Measurements from ENCODE around the gene LRP5. TPM values are rescaled to one million over a fixed set of nuclear protein-coding genes. Genes with fewer than 3 reads are reported as not detected.
A peak's percentile ranks its signal among the peaks of the same experiment; 100 is the strongest.

The LRP5 gene
- polyA plus RNA-seq, 6 donors from 2014 or later, result 0.04 to 0.88 (median 0.56) TPM; not detected in 1

- peak; percentile 77 for DNase-seq
- Mint-ChIP-seq H3K36me3 (no peaks in the 10 kb centered on the region), H3K27ac (peak overlapping the region; percentile 88 to 97 (median 96))
Measured at GRCh38 chr11:68371171-68372041, 59.0 kb downstream of the LRP5 start.

GRCh38 chr11:68372114-68372513 lies 59.7 kb downstream of the LRP5 start:
- DNase-seq (no peak), ATAC-seq (ENCODE audit: low read depth in 2 of 2) (no peak)
- Mint-ChIP-seq H3K36me3 (no peaks in the 10 kb centered on the region), H3K4me3 (peak overlapping the region in 7 of 8 donors; percentile 23 to 88 (median 83)), H3K27ac (peak overlapping the region in 5 of 6 donors; percentile 88 to 97 (median 96)), H3K27me3 (peaks cover 0 to 20% (median 17%) of the 10 kb centered on the region in 3 donors), H3K9me3 (no peaks in the 10 kb centered on the region), H3K4me1 (peaks cover 57 to 71% (median 71%) of the 10 kb centered on the region in 3 donors)

More at GRCh38 chr11:68371171-68372041, 59.0 kb downstream of the LRP5 start:
- H3K9me3 Mint-ChIP-seq, result no peaks in the 10 kb centered on the region
- ATAC-seq (ENCODE audit: low read depth in 2 of 2), result peak; percentile 69 to 72
- H3K27me3 Mint-ChIP-seq, result peaks cover 0 to 20% (median 17%) of the 10 kb centered on the region in 3 donors
- peaks cover 57 to 74% (median 73%) of the 10 kb centered on the region in 3 donors for H3K4me1 Mint-ChIP-seq
- H3K4me3 Mint-ChIP-seq, result peak overlapping the region; percentile 73 to 88 (median 84)

- Mint-ChIP-seq H3K4me1 (peaks cover 54 to 71% (median 66%) of the 10 kb centered on the region in 3 donors), H3K27ac (peak overlapping the region in 3 of 6 donors; percentile 88 to 97 (median 92)), H3K36me3 (no peaks in the 10 kb centered on the region), H3K9me3 (no peaks in the 10 kb centered on the region), H3K27me3 (peaks cover 0 to 20% (median 17%) of the 10 kb centered on the region in 3 donors), H3K4me3 (peak overlapping the region in 4 of 8 donors; percentile 56 to 86 (median 64))
- no peak for DNase-seq
- no peak for ATAC-seq (ENCODE audit: low read depth in 2 of 2)
Measured at GRCh38 chr11:68372625-68373024, 60.2 kb downstream of the LRP5 start.

- Mint-ChIP-seq H3K27me3 (peaks cover 0 to 20% (median 17%) of the 10 kb centered on the region in 3 donors), H3K4me1 (peaks cover 50 to 67% (median 66%) of the 10 kb centered on the region in 3 donors), H3K27ac (peak overlapping the region in 1 of 6 donors; percentile 92), H3K9me3 (no peaks in the 10 kb centered on the region), H3K4me3 (peak overlapping the region in 5 of 8 donors; percentile 32 to 88 (median 68)), H3K36me3 (no peaks in the 10 kb centered on the region)
- no peak for ATAC-seq (ENCODE audit: low read depth in 2 of 2)
- DNase-seq, result no peak
Measured at GRCh38 chr11:68373189-68373814, 60.9 kb downstream of the LRP5 start.

- no peaks in the 10 kb centered on the region for H3K36me3 Mint-ChIP-seq
Measured at GRCh38 chr11:68373815-68374501, 61.6 kb downstream of the LRP5 start.

GRCh38 chr11:68374531-68374930 lies 62.1 kb downstream of the LRP5 start:
- H3K27ac Mint-ChIP-seq, result no peak overlapping the region
- H3K4me1 Mint-ChIP-seq, result peaks cover 49 to 61% (median 59%) of the 10 kb centered on the region in 3 donors
- H3K9me3 Mint-ChIP-seq, result no peaks in the 10 kb centered on the region
- H3K27me3 Mint-ChIP-seq, result peaks cover 0 to 20% (median 17%) of the 10 kb centered on the region in 3 donors
- no peaks in the 10 kb centered on the region for H3K36me3 Mint-ChIP-seq
- peak overlapping the region in 7 of 8 donors; percentile 39 to 88 (median 74) for H3K4me3 Mint-ChIP-seq
- DNase-seq, result no peak
- no peak for ATAC-seq (ENCODE audit: low read depth in 2 of 2)

More at GRCh38 chr11:68373815-68374501, 61.6 kb downstream of the LRP5 start:
- H3K4me1 Mint-ChIP-seq, result peaks cover 50 to 61% (median 59%) of the 10 kb centered on the region in 3 donors
- peaks cover 0 to 20% (median 17%) of the 10 kb centered on the region in 3 donors for H3K27me3 Mint-ChIP-seq
- peak overlapping the region in 3 of 6 donors; percentile 41 to 88 (median 68) for H3K27ac Mint-ChIP-seq
- DNase-seq, result no peak
- H3K9me3 Mint-ChIP-seq, result no peaks in the 10 kb centered on the region
- H3K4me3 Mint-ChIP-seq, result peak overlapping the region; percentile 39 to 88 (median 74)
- ATAC-seq (ENCODE audit: low read depth in 2 of 2), result no peak

GRCh38 chr11:68375337-68375736 lies 62.9 kb downstream of the LRP5 start:
- Mint-ChIP-seq H3K27me3 (peaks cover 0 to 20% (median 17%) of the 10 kb centered on the region in 3 donors), H3K36me3 (no peaks in the 10 kb centered on the region)

GRCh38 chr11:68375766-68376165 lies 63.4 kb downstream of the LRP5 start:
- Mint-ChIP-seq H3K36me3 (no peaks in the 10 kb centered on the region), H3K27ac (no peak overlapping the region), H3K4me1 (peaks cover 57 to 61% (median 61%) of the 10 kb centered on the region in 3 donors), H3K27me3 (peaks cover 0 to 22% (median 17%) of the 10 kb centered on the region in 3 donors), H3K4me3 (peak overlapping the region in 1 of 8 donors; percentile 45), H3K9me3 (no peaks in the 10 kb centered on the region)
- no peak for ATAC-seq (ENCODE audit: low read depth in 2 of 2)
- no peak for DNase-seq

More at GRCh38 chr11:68375337-68375736, 62.9 kb downstream of the LRP5 start:
- H3K27ac Mint-ChIP-seq, result no peak overlapping the region
- DNase-seq (no peak), ATAC-seq (ENCODE audit: low read depth in 2 of 2) (no peak)
- no peaks in the 10 kb centered on the region for H3K9me3 Mint-ChIP-seq
- H3K4me3 Mint-ChIP-seq, result peak overlapping the region in 1 of 8 donors; percentile 50
- H3K4me1 Mint-ChIP-seq, result peaks cover 57 to 61% (median 61%) of the 10 kb centered on the region in 3 donors

GRCh38 chr11:68377389-68377795 lies 65.0 kb downstream of the LRP5 start:
- ATAC-seq (ENCODE audit: low read depth in 2 of 2) (no peak), DNase-seq (no peak)
- peaks cover 0 to 17% (median 8%) of the 10 kb centered on the region in 3 donors for H3K27me3 Mint-ChIP-seq
- H3K36me3 Mint-ChIP-seq, result no peaks in the 10 kb centered on the region
- H3K9me3 Mint-ChIP-seq, result no peaks in the 10 kb centered on the region
- H3K4me1 Mint-ChIP-seq, result peaks cover 49 to 60% (median 57%) of the 10 kb centered on the region in 3 donors
- no peak overlapping the region for H3K4me3 Mint-ChIP-seq
- peak overlapping the region in 1 of 6 donors; percentile 15 for H3K27ac Mint-ChIP-seq

GRCh38 chr11:68379206-68379605 lies 66.8 kb downstream of the LRP5 start:
- no peaks in the 10 kb centered on the region for H3K36me3 Mint-ChIP-seq

GRCh38 chr11:68380786-68381622 lies 68.6 kb downstream of the LRP5 start:
- Mint-ChIP-seq H3K27ac (peak overlapping the region in 5 of 6 donors; percentile 33 to 87 (median 57)), H3K9me3 (no peaks in the 10 kb centered on the region)
- ATAC-seq (ENCODE audit: low read depth in 2 of 2), result peak in 1 of 2 donors; percentile 13

More at GRCh38 chr11:68379206-68379605, 66.8 kb downstream of the LRP5 start:
- Mint-ChIP-seq H3K27ac (no peak overlapping the region), H3K4me3 (no peak overlapping the region), H3K9me3 (no peaks in the 10 kb centered on the region), H3K4me1 (peaks cover 39 to 54% (median 48%) of the 10 kb centered on the region in 3 donors), H3K27me3 (peaks cover 0 to 16% (median 8%) of the 10 kb centered on the region in 3 donors)
- DNase-seq, result no peak
- no peak for ATAC-seq (ENCODE audit: low read depth in 2 of 2)

GRCh38 chr11:68381716-68382115 lies 69.3 kb downstream of the LRP5 start:
- Mint-ChIP-seq H3K27me3 (peaks cover 0 to 5% (median 0%) of the 10 kb centered on the region in 3 donors), H3K4me3 (peak overlapping the region in 4 of 8 donors; percentile 0 to 87 (median 36)), H3K27ac (peak overlapping the region in 1 of 6 donors; percentile 45), H3K4me1 (peaks cover 29 to 43% (median 36%) of the 10 kb centered on the region in 3 donors), H3K9me3 (no peaks in the 10 kb centered on the region), H3K36me3 (no peaks in the 10 kb centered on the region)
- DNase-seq, result no peak
- no peak for ATAC-seq (ENCODE audit: low read depth in 2 of 2)

More at GRCh38 chr11:68380786-68381622, 68.6 kb downstream of the LRP5 start:
- H3K4me3 Mint-ChIP-seq, result peak overlapping the region in 7 of 8 donors; percentile 75 to 90 (median 84)
- peaks cover 29 to 43% (median 36%) of the 10 kb centered on the region in 3 donors for H3K4me1 Mint-ChIP-seq
- no peak for DNase-seq
- peaks cover 0 to 5% (median 0%) of the 10 kb centered on the region in 3 donors for H3K27me3 Mint-ChIP-seq
- no peaks in the 10 kb centered on the region for H3K36me3 Mint-ChIP-seq
